ENCODE measurements around the gene ANK3. TPM values are rescaled to one million over a fixed set of nuclear protein-coding genes. Genes with fewer than 3 reads are reported as not detected.

The ANK3 gene
- polyA plus RNA-seq, 1 donor from 2014 or later = 114 TPM

GRCh38 chr10:60343254-60343653 lies 46.4 kb downstream of the ANK3 start:
- H3K9me2 ChIP-seq (ENCODE audit: insufficient read depth, low read length) = no peaks in the 10 kb centered on the region
- H3K9ac ChIP-seq (ENCODE audit: low read length) = no peak overlapping the region
- H3K36me3 ChIP-seq (ENCODE audit: insufficient read depth, low read length) = no peaks in the 10 kb centered on the region
- H3F3A ChIP-seq (ENCODE audit: insufficient read depth, low read length, poor library complexity, severe bottlenecking) = no peaks in the 10 kb centered on the region
- peaks cover 6% of the 10 kb centered on the region for H3K79me2 ChIP-seq (replicated peaks; ENCODE audit: insufficient read depth, low read length)
- H3K27ac ChIP-seq (ENCODE audit: low read length) = no peak overlapping the region
- no peaks in the 10 kb centered on the region for H3K27me3 ChIP-seq (ENCODE audit: insufficient read depth, low read depth, low read length)
- H3K4me3 ChIP-seq (ENCODE audit: low read length) = no peak overlapping the region
- no peak overlapping the region for H3K4me2 ChIP-seq (ENCODE audit: low read length)
- H3K9me3 ChIP-seq (ENCODE audit: low read length) = no peaks in the 10 kb centered on the region
- peaks cover under 1% of the 10 kb centered on the region for H4K20me1 ChIP-seq (ENCODE audit: insufficient read depth)
- no peak overlapping the region for H2AFZ ChIP-seq (ENCODE audit: low read depth, low read length)
- no peak for TF ChIP-seq RAD21 (conservative IDR thresholded peaks at IDR 0.05)
- no peak for TF ChIP-seq MXI1 (conservative IDR thresholded peaks at IDR 0.05; ENCODE audit: poor library complexity, severe bottlenecking)
- no peak for TF ChIP-seq TAF1 (IDR thresholded peaks at IDR 0.05; ENCODE audit: low read depth)
- TF ChIP-seq CTCF (IDR thresholded peaks at IDR 0.05; ENCODE audit: poor library complexity, severe bottlenecking) = no peak
- no peak for TF ChIP-seq POLR2AphosphoS5 (IDR thresholded peaks at IDR 0.05)
- TF ChIP-seq SMC3 (conservative IDR thresholded peaks at IDR 0.05; ENCODE audit: poor library complexity) = no peak
- no peak for TF ChIP-seq REST (IDR thresholded peaks at IDR 0.05; ENCODE audit: borderline replicate concordance)
- TF ChIP-seq EP300 (conservative IDR thresholded peaks at IDR 0.05; ENCODE audit: poor library complexity, severe bottlenecking) = no peak
- no peak for TF ChIP-seq EZH2 (IDR thresholded peaks at IDR 0.05; ENCODE audit: borderline replicate concordance, insufficient read depth, low read length, poor library complexity, severe bottlenecking)

- H3K4me3 ChIP-seq (ENCODE audit: low read length) = no peak overlapping the region
- TF ChIP-seq POLR2AphosphoS5 (IDR thresholded peaks at IDR 0.05) (no peak), EP300 (conservative IDR thresholded peaks at IDR 0.05; ENCODE audit: poor library complexity, severe bottlenecking) (no peak), RAD21 (conservative IDR thresholded peaks at IDR 0.05) (no peak), CTCF (IDR thresholded peaks at IDR 0.05; ENCODE audit: poor library complexity, severe bottlenecking) (no peak), TAF1 (IDR thresholded peaks at IDR 0.05; ENCODE audit: low read depth) (no peak), EZH2 (IDR thresholded peaks at IDR 0.05; ENCODE audit: borderline replicate concordance, insufficient read depth, low read length, poor library complexity, severe bottlenecking) (no peak), SMC3 (conservative IDR thresholded peaks at IDR 0.05; ENCODE audit: poor library complexity) (no peak), MXI1 (conservative IDR thresholded peaks at IDR 0.05; ENCODE audit: poor library complexity, severe bottlenecking) (no peak), REST (IDR thresholded peaks at IDR 0.05; ENCODE audit: borderline replicate concordance) (no peak)
- H3F3A ChIP-seq (ENCODE audit: insufficient read depth, low read length, poor library complexity, severe bottlenecking) = no peaks in the 10 kb centered on the region
- H2AFZ ChIP-seq (ENCODE audit: low read depth, low read length) = no peak overlapping the region
- no peak overlapping the region for H3K4me2 ChIP-seq (ENCODE audit: low read length)
- H3K9me2 ChIP-seq (ENCODE audit: insufficient read depth, low read length) = no peaks in the 10 kb centered on the region
- H3K36me3 ChIP-seq (ENCODE audit: insufficient read depth, low read length) = no peaks in the 10 kb centered on the region
- H3K9me3 ChIP-seq (ENCODE audit: low read length) = no peaks in the 10 kb centered on the region
- H3K27me3 ChIP-seq (ENCODE audit: insufficient read depth, low read depth, low read length) = no peaks in the 10 kb centered on the region
- no peak overlapping the region for H3K9ac ChIP-seq (ENCODE audit: low read length)
- H3K27ac ChIP-seq (ENCODE audit: low read length) = no peak overlapping the region
- peaks cover 7% of the 10 kb centered on the region for H3K79me2 ChIP-seq (replicated peaks; ENCODE audit: insufficient read depth, low read length)
- H4K20me1 ChIP-seq (ENCODE audit: insufficient read depth) = peaks cover 7% of the 10 kb centered on the region
Observed at GRCh38 chr10:60341969-60342368, 47.7 kb downstream of the ANK3 start.
